T47D (cell line): ENCODE data around the gene ADAM19.

Experiments used
- DNase-seq, 2 experiments: peaks; one replicate each; pipeline versions ENCODE4 v3.0.0 to v3.0.0-alpha.2; 2011 to 2012; ENCODE audit warnings: low read depth in 1 of 2, low spot score in 1 of 2
- JUND ChIP-seq: IDR thresholded peaks from 2 replicates; pipeline ENCODE4 v1.6.1; 2012; ENCODE audit warnings: low read depth
- in situ Hi-C: cut with HindIII; loops from 2 replicates; pipeline ENCODE4 v1.10.0; 2016; ENCODE audit warnings: low sequenced_read_pairs, low pct_unique_long_range_greater_than_20kb

Gene ADAM19

GRCh38 chr5:157606046-157606445, 30.5 kb upstream of the ADAM19 start:
- no peak for TF ChIP-seq JUND
- in situ Hi-C loops = no loop called here
- DNase-seq = no peak

GRCh38 chr5:157603333-157604190, 28.0 kb upstream of the ADAM19 start:
- in situ Hi-C loops = no loop called here
- DNase-seq = no peak
- TF ChIP-seq JUND = no peak

DNA sequence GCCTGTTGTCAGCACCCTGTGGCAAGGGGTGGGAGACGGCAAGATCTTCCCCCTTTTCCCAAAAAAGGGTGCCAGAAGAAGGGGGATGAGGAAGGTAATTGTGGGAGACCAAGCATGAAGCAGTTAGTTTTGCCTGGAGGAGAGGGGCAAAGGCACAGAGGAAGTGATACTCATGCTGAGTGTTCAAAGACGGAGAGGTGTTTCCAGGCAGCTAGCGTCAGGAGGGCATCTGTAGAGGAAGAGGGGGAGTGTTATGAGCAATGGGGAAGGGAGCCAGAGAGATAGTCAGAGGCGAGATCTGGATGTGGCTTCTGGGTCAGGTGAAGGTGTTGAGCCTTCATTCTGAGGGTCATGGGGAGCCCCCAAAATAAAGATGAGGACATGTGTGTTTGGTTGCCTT, 26.9 kb upstream of the ADAM19 start:
- in situ Hi-C loops = no loop called here
- no peak for TF ChIP-seq JUND
- DNase-seq = no peak

DNA sequence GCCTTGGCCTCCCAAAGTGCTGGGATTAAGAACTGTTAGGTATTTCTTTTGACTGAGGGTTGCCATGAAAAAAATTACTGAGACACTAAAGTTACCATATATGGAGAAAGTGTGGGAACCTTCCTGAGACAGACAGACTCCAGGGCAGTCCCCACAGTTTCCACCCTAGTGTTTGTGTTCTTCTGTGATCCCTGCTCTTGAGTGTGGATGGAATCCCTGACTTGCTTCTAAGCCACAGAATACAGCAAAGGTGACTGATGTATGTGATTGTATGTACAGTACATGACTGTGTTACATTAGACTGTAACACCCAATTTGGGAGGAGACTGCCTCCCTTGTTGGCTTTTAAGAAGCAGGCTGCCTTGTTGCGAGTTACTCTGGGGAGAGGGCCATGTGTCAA, 24.7 kb upstream of the ADAM19 start:
- in situ Hi-C loops = no loop called here
- no peak for TF ChIP-seq JUND
- no peak for DNase-seq

- in situ Hi-C loops = no loop called here
- no peak for DNase-seq
- TF ChIP-seq JUND = no peak
These were observed 24.0 kb upstream of the ADAM19 start for GRCh38 chr5:157599565-157599964.

GRCh38 chr5:157598350-157598936, 22.9 kb upstream of the ADAM19 start:
- no peak for TF ChIP-seq JUND
- in situ Hi-C loops = no loop called here
- DNase-seq = no peak

DNA sequence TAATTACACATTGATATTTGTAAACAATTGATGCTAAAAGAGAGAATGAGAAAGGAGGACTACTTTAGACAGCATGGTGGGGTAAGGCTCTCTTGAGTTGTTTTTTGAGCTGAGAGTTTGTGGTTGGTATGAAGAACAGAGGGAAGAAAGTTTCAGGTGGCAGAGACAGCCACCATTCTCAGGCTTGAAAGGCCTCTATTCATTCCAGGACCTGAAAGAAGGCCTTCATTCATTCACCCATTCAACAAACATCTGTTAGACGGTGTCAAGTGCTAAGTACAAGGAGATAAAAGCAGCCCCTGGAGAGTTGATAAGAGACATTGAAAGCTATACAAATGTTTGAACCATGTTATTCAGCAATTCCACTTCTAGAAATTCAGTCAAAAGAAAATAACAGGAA, 21.7 kb upstream of the ADAM19 start:
- no peak for DNase-seq
- in situ Hi-C loops = no loop called here
- no peak for TF ChIP-seq JUND

DNA sequence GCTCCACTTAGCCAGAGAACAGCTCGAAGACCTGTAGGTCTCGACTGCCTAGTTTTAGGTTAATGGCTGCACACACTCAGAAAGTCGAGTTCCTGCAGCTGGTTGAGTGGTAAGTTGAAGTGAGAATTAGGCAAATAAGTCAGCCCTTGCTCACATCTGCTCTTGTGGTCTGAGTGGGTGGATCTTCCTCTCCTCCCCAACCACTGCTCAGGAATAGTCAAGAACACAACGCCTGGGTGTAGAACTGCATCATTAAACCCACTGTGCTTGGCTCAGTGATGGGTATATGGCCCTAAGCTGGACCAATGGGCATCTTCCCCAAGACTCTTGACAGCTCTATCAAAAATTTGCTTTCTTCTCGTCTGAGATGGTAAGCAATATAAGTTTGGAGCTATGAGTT, 20.9 kb upstream of the ADAM19 start:
- DNase-seq = no peak
- in situ Hi-C loops = no loop called here
- no peak for TF ChIP-seq JUND

DNA sequence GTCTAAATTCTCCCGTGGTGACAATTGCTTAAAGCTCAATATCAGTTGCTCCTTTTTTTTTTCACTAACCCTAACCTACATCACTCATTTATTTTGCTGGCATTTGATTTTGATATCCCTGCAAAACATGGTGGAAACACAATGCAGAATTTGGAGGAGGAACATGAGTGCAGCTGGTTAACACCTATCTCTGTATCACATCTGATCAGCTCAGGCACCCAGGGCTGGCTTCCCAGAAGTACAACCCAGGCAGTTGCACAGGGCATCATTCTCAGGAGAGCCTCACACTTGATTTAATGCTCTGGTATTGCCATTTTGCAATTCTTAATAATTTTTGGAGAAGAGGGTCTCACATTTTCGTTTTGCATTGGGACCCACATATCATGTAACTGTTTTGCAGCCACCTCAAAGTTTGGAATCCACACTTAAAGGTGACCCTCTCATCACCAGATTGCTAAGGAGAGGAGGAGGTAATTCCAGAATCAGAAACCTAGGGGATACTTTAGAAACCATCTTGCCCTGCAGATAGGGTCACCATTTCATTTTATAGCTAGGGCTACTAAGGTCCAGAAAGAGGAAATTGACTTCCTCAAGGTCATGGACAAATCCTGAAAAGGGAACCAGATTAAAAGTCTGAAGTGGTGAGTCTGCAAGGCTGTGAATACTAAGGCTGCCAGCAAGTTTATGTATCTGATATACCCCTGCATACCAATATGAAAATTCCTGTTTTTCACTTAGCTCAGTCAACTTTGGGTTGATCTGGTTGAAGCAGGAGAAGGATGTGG, 19.3 kb upstream of the ADAM19 start:
- no peak for DNase-seq
- no peak for TF ChIP-seq JUND
- in situ Hi-C loops = no loop called here

DNA sequence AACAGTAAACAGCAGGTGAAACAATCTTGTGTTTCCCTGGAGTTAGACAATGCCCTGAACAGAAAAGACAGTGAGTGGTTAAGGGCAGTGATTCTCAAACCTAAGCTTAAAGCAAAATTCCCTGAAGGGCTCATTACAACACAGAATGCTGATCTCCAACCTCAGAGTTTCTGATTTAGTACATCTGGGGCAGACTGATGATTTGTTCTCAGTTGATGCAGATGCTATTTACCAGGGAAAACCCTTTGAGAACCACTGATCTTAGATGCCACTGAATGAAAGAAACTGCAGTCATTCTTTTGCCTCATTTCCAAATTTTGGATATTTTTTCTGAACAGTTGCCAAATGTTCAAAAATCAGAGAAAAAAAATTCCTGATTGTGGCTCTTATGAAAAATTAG, 18.7 kb upstream of the ADAM19 start:
- DNase-seq = no peak
- TF ChIP-seq JUND = no peak
- in situ Hi-C loops = no loop called here

- DNase-seq = no peak
- in situ Hi-C loops = no loop called here
- no peak for TF ChIP-seq JUND
These were observed 17.6 kb upstream of the ADAM19 start for GRCh38 chr5:157593052-157593757.

- no peak for TF ChIP-seq JUND
- in situ Hi-C loops = no loop called here
- no peak for DNase-seq
These were observed 17.0 kb upstream of the ADAM19 start for GRCh38 chr5:157592594-157592993.
